Testis (tissue), 3 donors: ENCODE measurements around the gene CRYGN. TPM values are rescaled to one million over a fixed set of nuclear protein-coding genes. Genes with fewer than 3 reads are reported as not detected.

Experiments used
- DNase-seq: peaks from one replicate; pipeline ENCODE4 v3.0.0-alpha.2; 2019
- H3K27ac ChIP-seq, 2 donors: fragments of 200-600 bp; sonication (generic); one replicate each; pipeline ENCODE4 v1.5.1; 2019
- H3K27me3 ChIP-seq: fragments of 200-600 bp; sonication (generic); one replicate; pipeline ENCODE4 v1.5.1; 2019
- H3K36me3 ChIP-seq: fragments of 200-600 bp; sonication (generic); one replicate; pipeline ENCODE4 v1.5.1; 2017; ENCODE audit warnings: low read depth; ENCODE audit errors: missing control alignments
- H3K4me1 ChIP-seq: fragments of 200-600 bp; sonication (generic); one replicate; pipeline ENCODE4 v1.5.1; 2019
- H3K4me3 ChIP-seq, 2 donors: fragments of 200-600 bp; sonication (generic); one replicate each; pipeline ENCODE4 v1.5.1; 2017 to 2019
- H3K9me3 ChIP-seq: fragments of 200-600 bp; sonication (generic); one replicate; pipeline ENCODE4 v1.5.1; 2017
- CTCF ChIP-seq, 3 experiments: fragments of 450-650 bp in 2 of 3; fragments of 200-600 bp in 1 of 3; sonication (generic) in 1 of 3; IDR thresholded peaks; one replicate each; pipeline ENCODE4 v1.5.1; 2016 to 2019; ENCODE audit warnings: antibody characterized with exemption in 3 of 3, mild to moderate bottlenecking in 2 of 3, moderate library complexity in 1 of 3
- POLR2A ChIP-seq: fragments of 450-650 bp; IDR thresholded peaks from one replicate; pipeline ENCODE4 v1.6.1; 2017; ENCODE audit warnings: antibody characterized with exemption, mild to moderate bottlenecking, moderate library complexity
- WGBS, 2 donors: methylation state at CpG; one replicate each; pipeline ENCODE4 v1.1.5; 2018; 5-methylcytosine and 5-hydroxymethylcytosine counted together
- intact Hi-C: fragments of 100-400 bp; cut with DNase I; formaldehyde crosslinking; loops from one replicate; pipeline ENCODE4 v1.15.1; 2023; ENCODE audit warnings: low total_unique reads
- microRNA-seq, 2 donors: library from miRNA; unstranded; fragments of <30 nt; microRNA quantifications; one replicate each; pipeline ENCODE4, GENCODE V29; 2016; ENCODE audit warnings: borderline number of aligned reads in 2 of 2, borderline replicate concordance in 1 of 2
- polyA plus RNA-seq: library from polyadenylated mRNA; stranded (reverse); fragments of 350-450 nt; fragmentation: Illumina TruSeq; extraction: RNeasy Lipid Tissue Mini Kit (QIAGEN cat#74804); gene quantifications from one replicate; pipeline ENCODE4 v1.2.3, GENCODE V29; 2014; ENCODE audit warnings: low read depth, low replicate concordance; ENCODE audit not compliant: insufficient read depth
- small RNA-seq, 2 donors: library from RNA; depleted of rRNA; stranded (forward); fragments of <200 nt; gene quantifications; one replicate each; pipeline ENCODE3, GENCODE V24; 2016
- total RNA-seq, 2 donors: library from RNA; depleted of rRNA; stranded (reverse); fragments of >200 nt; gene quantifications; one replicate each; pipeline ENCODE4 v1.2.3, GENCODE V29; 2016

Gene CRYGN
- total and polyA plus RNA-seq, 3 donors from 2014 or later: 0.44 to 1.7 (median 0.62) TPM

- no peak for DNase-seq
- Histone ChIP-seq H3K4me1 (peaks cover 14% of the 10 kb centered on the region), H3K36me3 (no peaks in the 10 kb centered on the region), H3K27me3 (no peaks in the 10 kb centered on the region), H3K27ac (no peak overlapping the region), H3K9me3 (no peaks in the 10 kb centered on the region), H3K4me3 (no peak overlapping the region)
- TF ChIP-seq CTCF (IDR thresholded peaks at IDR 0.05) (no peak), POLR2A (no peak)
- intact Hi-C loops: no loop called here
- 80 to 81% methylated on average over 17 to 32 of the region's 32 CpGs for WGBS, 2 donors
These were observed 59.5 kb downstream of the CRYGN start for GRCh38 chr7:151380199-151381097.

DNA sequence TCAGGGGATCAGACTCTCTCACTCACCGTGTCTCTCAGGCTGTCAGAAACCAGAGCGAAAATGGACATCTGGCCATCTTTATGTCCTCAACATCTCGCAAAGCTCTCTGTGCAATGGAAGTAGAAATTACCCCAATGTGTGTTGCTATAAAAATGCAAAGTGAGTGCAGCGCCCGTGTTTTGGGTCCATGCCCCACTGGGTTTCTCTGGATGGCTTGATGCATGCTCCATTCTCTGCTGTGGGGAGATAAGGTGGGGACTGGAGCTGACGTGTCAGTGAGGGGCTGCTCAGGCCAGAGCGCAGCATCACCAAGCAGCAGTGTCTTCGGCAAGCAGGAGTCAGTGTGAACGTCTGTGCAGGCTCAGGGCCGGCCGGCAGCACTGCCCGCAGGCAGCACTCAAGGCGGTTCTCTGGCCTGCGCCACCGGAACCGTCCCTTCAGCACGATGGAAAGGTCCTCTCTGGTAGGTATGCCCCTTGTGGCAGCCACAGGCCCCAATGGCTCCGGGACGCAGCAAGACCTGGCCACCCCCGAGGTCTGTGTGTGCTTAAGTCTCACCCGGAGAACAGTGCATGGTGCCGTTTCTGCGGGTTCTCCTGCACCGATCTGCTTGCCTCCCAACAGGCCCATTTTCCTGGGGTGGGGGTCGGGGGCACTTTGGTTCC is 60.3 kb downstream of the CRYGN start:
- 87 to 91% methylated on average over 19 to 25 of the region's 25 CpGs for WGBS, 2 donors
- no peaks in the 10 kb centered on the region for H3K9me3 ChIP-seq
- no peak overlapping the region for H3K27ac ChIP-seq
- TF ChIP-seq CTCF (IDR thresholded peaks at IDR 0.05): no peak
- no peak for TF ChIP-seq POLR2A
- no peaks in the 10 kb centered on the region for H3K27me3 ChIP-seq
- no peak overlapping the region for H3K4me3 ChIP-seq
- intact Hi-C loops: no loop called here
- no peaks in the 10 kb centered on the region for H3K36me3 ChIP-seq
- H3K4me1 ChIP-seq: peaks cover 14% of the 10 kb centered on the region
- no peak for DNase-seq

DNA sequence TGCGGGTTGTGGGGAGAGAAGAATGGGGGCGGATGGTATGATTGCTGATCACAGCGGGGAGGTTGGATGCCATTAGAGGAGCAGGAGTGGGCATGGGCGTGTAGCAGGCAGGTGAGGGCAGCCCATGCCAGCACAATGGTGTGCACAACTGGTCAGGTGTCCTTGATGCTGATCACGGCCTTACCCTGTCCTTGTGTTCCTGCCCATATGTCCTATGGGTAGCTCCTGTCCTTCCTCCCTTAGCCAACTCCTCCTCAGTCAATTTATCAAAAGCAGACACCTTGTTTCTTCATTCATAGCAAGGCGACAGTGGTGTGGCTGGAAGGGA is 60.8 kb downstream of the CRYGN start:
- no peak for TF ChIP-seq POLR2A
- Histone ChIP-seq H3K36me3 (no peaks in the 10 kb centered on the region), H3K4me3 (no peak overlapping the region), H3K9me3 (no peaks in the 10 kb centered on the region), H3K27me3 (no peaks in the 10 kb centered on the region), H3K27ac (no peak overlapping the region), H3K4me1 (peaks cover 14% of the 10 kb centered on the region)
- intact Hi-C loops: no loop called here
- DNase-seq: no peak
- WGBS, 2 donors: 84 to 88% methylated on average over 6 of the region's 6 CpGs

Small RNA genes lying within 50 kb of the gene (microRNA-seq; reads per million reads assigned to microRNA genes)
- gene MIR3907: 0 reads per million in 2 donors

Small RNA genes lying within 50 kb of the gene (small RNA-seq; reads per million reads assigned to genes)
- gene MIR3907 (0 reads per million in 2 donors), gene RN7SL76P (0 reads per million in 2 donors)

Other genes with a start within 250 kb of the CRYGN start
- gene H2BK1, start 229.7 kb downstream of the CRYGN start, total RNA-seq: not detected
- gene H2BK1, start 229.7 kb downstream of the CRYGN start, polyA plus RNA-seq: not detected
- gene ABCF2, start 212.9 kb downstream of the CRYGN start, total RNA-seq: 10 to 100 TPM; 44.4 to 49.4 TPM
- 54.3 TPM for gene ABCF2, start 212.9 kb downstream of the CRYGN start, polyA plus RNA-seq
- 10 to 100 TPM; 66.5 to 70.5 TPM for gene CHPF2, start 207.7 kb downstream of the CRYGN start, total RNA-seq
- gene CHPF2, start 207.7 kb downstream of the CRYGN start, polyA plus RNA-seq: 22.6 TPM
- gene SMARCD3, start 191.4 kb downstream of the CRYGN start, total RNA-seq: 100 to 1,000 TPM in 1 of 2 donors, 10 to 100 TPM in 1; 94.0 to 122 TPM
- gene SMARCD3, start 191.4 kb downstream of the CRYGN start, polyA plus RNA-seq: 55.1 TPM
- gene NUB1, start 98.3 kb downstream of the CRYGN start, total RNA-seq: 10 to 100 TPM; 57.9 to 59.6 TPM
- gene NUB1, start 98.3 kb downstream of the CRYGN start, polyA plus RNA-seq: 140 TPM
- 10 to 100 TPM in 1 of 2 donors, 1 to 10 TPM in 1; 9.6 to 20.3 TPM for gene WDR86, start 30.1 kb downstream of the CRYGN start, total RNA-seq
- 2.8 TPM for gene WDR86, start 30.1 kb downstream of the CRYGN start, polyA plus RNA-seq
- gene RHEB, start 79.8 kb upstream of the CRYGN start, total RNA-seq: 10 to 100 TPM; 59.4 to 74.6 TPM
- 88.1 TPM for gene RHEB, start 79.8 kb upstream of the CRYGN start, polyA plus RNA-seq